Type B pancreatic cell (in vitro differentiated cells): Measurements from ENCODE around the gene CNOT10. TPM values are rescaled to one million over a fixed set of nuclear protein-coding genes. Genes with fewer than 3 reads are reported as not detected.

Source experiments
- DNase-seq: peaks from one replicate; pipeline ENCODE4 v3.0.0; 2021; ENCODE audit warnings: mixed read lengths; ENCODE audit not compliant: unreplicated experiment; ENCODE audit errors: extremely low spot score
- H3K27ac Mint-ChIP-seq: 2 replicates; pipeline ENCODE4 v1.8.0; 2021; ENCODE audit warnings: mild to moderate bottlenecking, mixed read lengths
- H3K27me3 Mint-ChIP-seq: 2 replicates; pipeline ENCODE4 v1.8.0; 2021; ENCODE audit warnings: mixed read lengths
- H3K36me3 Mint-ChIP-seq: 2 replicates; pipeline ENCODE4 v1.8.0; 2021; ENCODE audit warnings: mixed read lengths
- H3K4me1 Mint-ChIP-seq: one replicate; pipeline ENCODE4 v1.8.0; 2021; ENCODE audit warnings: mixed read lengths; ENCODE audit not compliant: unreplicated experiment
- H3K4me3 Mint-ChIP-seq: 2 replicates; pipeline ENCODE4 v1.8.0; 2021; ENCODE audit warnings: mild to moderate bottlenecking, mixed read lengths
- H3K9me3 Mint-ChIP-seq: 2 replicates; pipeline ENCODE4 v1.8.0; 2021; ENCODE audit warnings: mixed read lengths
- long read RNA-seq: library from polyadenylated mRNA; unstranded; transcript quantifications from one replicate; pipeline ENCODE4 v2.0.0, GENCODE V29; 2020
- total RNA-seq: library from RNA; stranded (reverse); gene quantifications from 2 replicates; pipeline ENCODE4 v1.2.1, GENCODE V29; 2021; ENCODE audit warnings: low replicate concordance
- TF ChIP-seq, protein P1 (sequence below): fragments of 200-600 bp; sonication (generic); conservative IDR thresholded peaks from 2 replicates; pipeline ENCODE4 v1.5.0; 2021; ENCODE audit warnings: antibody characterized with exemption, mild to moderate bottlenecking

The CNOT10 gene, protein sequence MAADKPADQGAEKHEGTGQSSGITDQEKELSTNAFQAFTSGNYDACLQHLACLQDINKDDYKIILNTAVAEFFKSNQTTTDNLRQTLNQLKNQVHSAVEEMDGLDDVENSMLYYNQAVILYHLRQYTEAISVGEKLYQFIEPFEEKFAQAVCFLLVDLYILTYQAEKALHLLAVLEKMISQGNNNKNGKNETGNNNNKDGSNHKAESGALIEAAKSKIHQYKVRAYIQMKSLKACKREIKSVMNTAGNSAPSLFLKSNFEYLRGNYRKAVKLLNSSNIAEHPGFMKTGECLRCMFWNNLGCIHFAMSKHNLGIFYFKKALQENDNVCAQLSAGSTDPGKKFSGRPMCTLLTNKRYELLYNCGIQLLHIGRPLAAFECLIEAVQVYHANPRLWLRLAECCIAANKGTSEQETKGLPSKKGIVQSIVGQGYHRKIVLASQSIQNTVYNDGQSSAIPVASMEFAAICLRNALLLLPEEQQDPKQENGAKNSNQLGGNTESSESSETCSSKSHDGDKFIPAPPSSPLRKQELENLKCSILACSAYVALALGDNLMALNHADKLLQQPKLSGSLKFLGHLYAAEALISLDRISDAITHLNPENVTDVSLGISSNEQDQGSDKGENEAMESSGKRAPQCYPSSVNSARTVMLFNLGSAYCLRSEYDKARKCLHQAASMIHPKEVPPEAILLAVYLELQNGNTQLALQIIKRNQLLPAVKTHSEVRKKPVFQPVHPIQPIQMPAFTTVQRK
- total RNA-seq: 41.6 and 42.8 TPM in 2 replicates
- long read RNA-seq, transcript CNOT10-201 (19 exons, 2,815 nt): major isoform, 53 of 93 reads
- long read RNA-seq, partial matches to known transcripts: 17 of 93 reads
- long read RNA-seq, other reads (novel, unspliced or antisense): 20 of 93 reads

DNA sequence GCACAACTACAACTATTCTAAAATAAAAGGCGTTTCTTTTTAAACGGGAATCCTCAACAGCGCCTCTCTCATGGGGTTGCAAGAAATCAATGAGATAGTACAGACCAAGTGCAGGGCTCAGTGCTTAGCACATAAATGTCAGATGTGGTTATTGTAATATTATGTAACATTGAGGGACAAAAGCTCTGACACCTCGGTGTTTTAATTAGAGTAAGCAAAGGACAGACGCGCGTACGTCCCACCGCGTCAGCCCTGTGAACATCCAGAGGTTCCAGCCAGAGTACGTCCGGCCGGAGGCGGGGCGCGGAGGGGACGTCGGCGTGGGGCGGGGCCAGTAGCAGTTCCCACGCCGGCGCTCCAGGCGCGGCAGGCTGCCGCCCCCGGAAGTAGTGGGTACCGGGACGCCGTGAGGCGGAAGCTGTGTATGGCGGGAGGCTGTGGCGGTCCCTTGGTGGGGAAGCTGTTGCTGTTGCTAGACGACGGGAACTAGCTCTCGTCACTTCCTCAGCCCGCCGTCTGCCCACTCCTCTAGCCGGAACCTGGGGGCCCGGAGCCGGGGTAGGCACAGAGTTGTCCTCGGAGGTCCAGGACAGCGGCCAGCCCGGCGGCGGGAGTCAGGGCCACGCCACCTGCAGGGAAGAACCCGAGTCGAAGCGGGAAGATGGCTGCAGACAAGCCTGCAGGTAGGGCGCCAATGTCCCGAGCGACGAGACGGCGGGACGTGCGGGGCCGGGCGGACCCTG lies at the start of gene CNOT10:
Gene CNOT10 (plus strand): TSS at position 389 of the 743 bp plus-strand sequence. CDS start 273 bp downstream, at position 662.
- peak within 1 kb of the TSS; percentile 93 for H3K27ac Mint-ChIP-seq
- peaks cover 15% of the 10 kb centered on the region for H3K36me3 Mint-ChIP-seq
- no peaks in the 10 kb centered on the region for H3K9me3 Mint-ChIP-seq
- peaks cover 23% of the 10 kb centered on the region for H3K4me1 Mint-ChIP-seq
- peak; percentile 96 for DNase-seq
- peak within 1 kb of the TSS; percentile 92 for H3K4me3 Mint-ChIP-seq
- no peaks in the 10 kb centered on the region for H3K27me3 Mint-ChIP-seq
- TF ChIP-seq, protein P1, sequence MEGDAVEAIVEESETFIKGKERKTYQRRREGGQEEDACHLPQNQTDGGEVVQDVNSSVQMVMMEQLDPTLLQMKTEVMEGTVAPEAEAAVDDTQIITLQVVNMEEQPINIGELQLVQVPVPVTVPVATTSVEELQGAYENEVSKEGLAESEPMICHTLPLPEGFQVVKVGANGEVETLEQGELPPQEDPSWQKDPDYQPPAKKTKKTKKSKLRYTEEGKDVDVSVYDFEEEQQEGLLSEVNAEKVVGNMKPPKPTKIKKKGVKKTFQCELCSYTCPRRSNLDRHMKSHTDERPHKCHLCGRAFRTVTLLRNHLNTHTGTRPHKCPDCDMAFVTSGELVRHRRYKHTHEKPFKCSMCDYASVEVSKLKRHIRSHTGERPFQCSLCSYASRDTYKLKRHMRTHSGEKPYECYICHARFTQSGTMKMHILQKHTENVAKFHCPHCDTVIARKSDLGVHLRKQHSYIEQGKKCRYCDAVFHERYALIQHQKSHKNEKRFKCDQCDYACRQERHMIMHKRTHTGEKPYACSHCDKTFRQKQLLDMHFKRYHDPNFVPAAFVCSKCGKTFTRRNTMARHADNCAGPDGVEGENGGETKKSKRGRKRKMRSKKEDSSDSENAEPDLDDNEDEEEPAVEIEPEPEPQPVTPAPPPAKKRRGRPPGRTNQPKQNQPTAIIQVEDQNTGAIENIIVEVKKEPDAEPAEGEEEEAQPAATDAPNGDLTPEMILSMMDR: no peak

DNA sequence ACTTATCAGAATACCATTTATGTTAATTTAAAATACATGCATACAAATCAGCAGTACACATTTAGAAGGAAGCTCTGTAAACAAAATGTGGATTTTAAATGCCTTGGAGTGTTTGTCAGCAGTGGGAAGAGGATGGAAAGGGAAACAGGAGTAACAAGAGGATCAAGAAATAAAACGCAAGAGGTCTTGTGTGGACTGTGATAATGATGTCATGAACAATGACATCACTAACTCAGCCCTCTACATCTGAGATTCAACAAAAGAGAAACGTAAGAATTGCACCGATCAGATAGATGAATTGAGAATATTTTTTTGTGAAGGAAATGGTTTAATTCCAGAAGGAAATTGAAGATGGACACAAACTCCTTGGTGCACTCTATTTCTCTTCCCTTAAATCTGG lies 44.0 kb upstream of the CNOT10 start:
- H3K27me3 Mint-ChIP-seq: peaks cover 4% of the 10 kb centered on the region
- TF ChIP-seq, protein P1: no peak
- H3K4me3 Mint-ChIP-seq: no peak overlapping the region

DNA sequence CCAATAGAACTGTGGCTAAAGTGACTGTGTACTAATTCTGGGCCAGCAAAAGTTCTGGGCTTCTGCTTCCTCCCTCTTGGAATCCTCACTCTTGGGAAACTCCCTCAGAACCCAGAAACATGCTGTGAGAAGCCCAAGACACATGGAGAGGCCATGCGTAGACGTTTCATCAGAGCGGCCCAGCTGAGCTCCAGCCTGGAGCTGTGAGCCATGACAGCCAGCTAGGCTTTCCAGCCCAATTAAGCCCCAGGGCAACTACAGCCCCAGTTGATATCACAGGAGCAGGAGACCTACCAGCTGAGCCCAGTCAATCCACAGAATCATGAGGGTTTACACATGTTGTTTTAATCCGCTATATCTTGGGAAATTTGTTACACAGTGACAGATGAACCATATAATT lies 43.6 kb upstream of the CNOT10 start:
- peaks cover 2% of the 10 kb centered on the region for H3K27me3 Mint-ChIP-seq
- no peak for DNase-seq
- no peak overlapping the region for H3K27ac Mint-ChIP-seq
- H3K4me1 Mint-ChIP-seq: no peaks in the 10 kb centered on the region
- TF ChIP-seq, protein P1: no peak
- H3K36me3 Mint-ChIP-seq: no peaks in the 10 kb centered on the region
- H3K9me3 Mint-ChIP-seq: no peaks in the 10 kb centered on the region
- H3K4me3 Mint-ChIP-seq: no peak overlapping the region

More for the DNA sequence above, 44.0 kb upstream of the CNOT10 start:
- no peak for DNase-seq
- H3K9me3 Mint-ChIP-seq: no peaks in the 10 kb centered on the region
- H3K27ac Mint-ChIP-seq: no peak overlapping the region
- no peaks in the 10 kb centered on the region for H3K4me1 Mint-ChIP-seq
- no peaks in the 10 kb centered on the region for H3K36me3 Mint-ChIP-seq

DNA sequence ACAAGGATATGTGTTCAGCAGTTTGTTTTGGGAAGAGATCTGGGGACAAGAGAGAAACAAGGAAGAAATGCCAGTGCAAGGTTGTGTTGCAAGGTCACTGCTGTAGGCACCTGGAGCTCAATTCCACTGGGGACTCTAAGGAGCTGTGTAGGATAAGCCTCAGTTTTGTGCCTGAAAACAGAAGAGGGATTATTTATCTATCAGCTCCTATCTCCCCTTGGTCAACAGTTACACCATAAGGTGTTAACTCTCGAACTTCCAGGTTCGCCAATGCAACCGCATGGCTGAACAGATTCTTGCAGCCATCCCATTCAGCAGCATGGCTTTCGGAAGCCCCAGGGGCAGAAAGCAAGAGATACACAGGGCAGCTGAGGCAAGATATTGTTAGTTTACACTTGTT lies 41.6 kb upstream of the CNOT10 start:
- H3K36me3 Mint-ChIP-seq: no peaks in the 10 kb centered on the region
- H3K4me3 Mint-ChIP-seq: no peak overlapping the region
- no peak overlapping the region for H3K27ac Mint-ChIP-seq
- H3K9me3 Mint-ChIP-seq: no peaks in the 10 kb centered on the region
- peaks cover 3% of the 10 kb centered on the region for H3K4me1 Mint-ChIP-seq
- H3K27me3 Mint-ChIP-seq: no peaks in the 10 kb centered on the region
- no peak for DNase-seq
- TF ChIP-seq, protein P1: no peak

DNA sequence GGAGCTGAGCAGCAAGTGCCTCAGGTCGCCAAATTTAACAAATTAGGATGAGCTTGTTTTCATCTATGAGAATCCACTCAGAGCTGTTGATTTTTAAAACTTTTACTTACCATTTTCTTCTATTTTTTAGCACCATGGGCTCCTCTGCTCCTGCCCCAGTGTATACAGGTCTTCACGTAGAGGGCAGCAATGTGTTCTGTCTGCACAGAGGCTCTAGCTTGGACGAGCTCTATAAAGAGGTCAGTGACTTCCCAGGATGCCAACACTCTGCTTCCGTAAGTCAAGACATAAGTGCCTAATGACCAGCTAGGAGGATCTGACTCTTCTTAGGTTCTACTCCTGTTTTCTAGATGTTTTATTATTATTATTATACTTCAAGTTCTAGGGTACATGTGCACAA lies 41.2 kb upstream of the CNOT10 start:
- Mint-ChIP-seq H3K27me3 (no peaks in the 10 kb centered on the region), H3K4me1 (peaks cover 3% of the 10 kb centered on the region)

More for the DNA sequence above, 41.2 kb upstream of the CNOT10 start:
- Mint-ChIP-seq H3K36me3 (no peaks in the 10 kb centered on the region), H3K27ac (no peak overlapping the region), H3K9me3 (no peaks in the 10 kb centered on the region), H3K4me3 (no peak overlapping the region)
- TF ChIP-seq, protein P1: no peak
- DNase-seq: no peak
